Trophoblast cell (in vitro differentiated cells and primary cell): ENCODE data around the gene BRD3OS.

Experiments used
- DNase-seq, 2 donors: peaks; one replicate each; pipeline ENCODE4 v3.0.0-alpha.2; 2016
- H2AFZ ChIP-seq: 2 replicates; pipeline ENCODE4 v1.6.1; 2013; ENCODE audit warnings: low read length, moderate library complexity, mild to moderate bottlenecking; ENCODE audit not compliant: insufficient read depth, poor library complexity
- H2AK5ac ChIP-seq: 2 replicates; pipeline ENCODE4 v1.6.1; 2013; ENCODE audit warnings: mild to moderate bottlenecking, low read length
- H2BK120ac ChIP-seq: 2 replicates; pipeline ENCODE4 v1.6.1; 2013; ENCODE audit warnings: low read length, mild to moderate bottlenecking, moderate library complexity; ENCODE audit not compliant: insufficient read depth, poor library complexity
- H2BK12ac ChIP-seq: 2 replicates; pipeline ENCODE4 v1.6.1; 2013; ENCODE audit warnings: mild to moderate bottlenecking, low read length, moderate library complexity
- H2BK5ac ChIP-seq: 2 replicates; pipeline ENCODE4 v1.6.1; 2013; ENCODE audit warnings: low read length, low read depth, moderate library complexity, mild to moderate bottlenecking; ENCODE audit not compliant: poor library complexity
- H3K14ac ChIP-seq: 2 replicates; pipeline ENCODE4 v1.6.1; 2013; ENCODE audit warnings: mild to moderate bottlenecking, low read length
- H3K18ac ChIP-seq: 2 replicates; pipeline ENCODE4 v1.6.1; 2013; ENCODE audit warnings: mild to moderate bottlenecking, low read length
- H3K23ac ChIP-seq: 2 replicates; pipeline ENCODE4 v1.6.1; 2013; ENCODE audit warnings: low read length
- H3K27ac ChIP-seq: 2 replicates; pipeline ENCODE4 v1.5.1; 2013; ENCODE audit warnings: low read depth, mild to moderate bottlenecking, inconsistent platforms, low read length, moderate library complexity
- H3K27me3 ChIP-seq: 2 replicates; pipeline ENCODE4 v1.6.1; 2013; ENCODE audit warnings: inconsistent platforms, mild to moderate bottlenecking, low read length, moderate library complexity; ENCODE audit not compliant: insufficient read depth
- H3K36me3 ChIP-seq, 2 experiments: 1 replicate in 1 of 2; 2 replicates in 1 of 2; pipeline ENCODE4 v1.6.1; 2013; ENCODE audit warnings: low read length in 2 of 2, mild to moderate bottlenecking in 2 of 2, moderate library complexity in 1 of 2; ENCODE audit not compliant: insufficient read depth in 2 of 2, control insufficient read depth in 1 of 2
- H3K4ac ChIP-seq: 2 replicates; pipeline ENCODE4 v1.6.1; 2013; ENCODE audit warnings: low read depth, mild to moderate bottlenecking, low read length, moderate library complexity
- H3K4me1 ChIP-seq, 2 experiments: 1 replicate in 1 of 2; 2 replicates in 1 of 2; pipeline ENCODE4 v1.6.1; 2013; ENCODE audit warnings: low read length in 2 of 2, mild to moderate bottlenecking in 2 of 2, moderate library complexity in 1 of 2; ENCODE audit not compliant: insufficient read depth in 2 of 2, control insufficient read depth in 1 of 2
- H3K4me2 ChIP-seq: 2 replicates; pipeline ENCODE4 v1.6.1; 2013; ENCODE audit warnings: inconsistent platforms, mild to moderate bottlenecking, low read length, moderate library complexity
- H3K4me3 ChIP-seq: 2 replicates; pipeline ENCODE4 v1.5.1; 2013; ENCODE audit warnings: mild to moderate bottlenecking, low read depth, low read length, inconsistent platforms
- H3K79me1 ChIP-seq: one replicate; pipeline ENCODE4 v1.6.1; 2013; ENCODE audit warnings: low read length
- H3K79me2 ChIP-seq: 2 replicates; pipeline ENCODE4 v1.6.1; 2013; ENCODE audit warnings: low read length, mild to moderate bottlenecking; ENCODE audit not compliant: control insufficient read depth, insufficient read depth, poor library complexity
- H3K9ac ChIP-seq: 2 replicates; pipeline ENCODE4 v1.6.1; 2013; ENCODE audit warnings: mild to moderate bottlenecking, low read length
- H3K9me3 ChIP-seq: 2 replicates; pipeline ENCODE4 v1.6.1; 2013; ENCODE audit warnings: low read depth, mild to moderate bottlenecking, control low read depth, inconsistent platforms, low read length; ENCODE audit not compliant: insufficient read depth
- H4K12ac ChIP-seq: 2 replicates; pipeline ENCODE4 v1.6.1; 2013; ENCODE audit warnings: low read depth, mild to moderate bottlenecking, low read length, moderate library complexity
- H4K8ac ChIP-seq: 2 replicates; pipeline ENCODE4 v1.6.1; 2013; ENCODE audit warnings: low read depth, mild to moderate bottlenecking, low read length, moderate library complexity
- H4K91ac ChIP-seq: one replicate; pipeline ENCODE4 v1.6.1; 2013; ENCODE audit warnings: low read depth, mild to moderate bottlenecking, low read length, moderate library complexity
- WGBS: extraction: QIAGEN DNeasy Blood & Tissue Kit; methylation state at CpG from one replicate; pipeline ENCODE4 v1.1.7; 2013; ENCODE audit warnings: missing lambda C conversion rate; ENCODE audit not compliant: insufficient read length, insufficient coverage; ENCODE audit errors: extremely low coverage; 5-methylcytosine and 5-hydroxymethylcytosine counted together

Gene BRD3OS

DNA sequence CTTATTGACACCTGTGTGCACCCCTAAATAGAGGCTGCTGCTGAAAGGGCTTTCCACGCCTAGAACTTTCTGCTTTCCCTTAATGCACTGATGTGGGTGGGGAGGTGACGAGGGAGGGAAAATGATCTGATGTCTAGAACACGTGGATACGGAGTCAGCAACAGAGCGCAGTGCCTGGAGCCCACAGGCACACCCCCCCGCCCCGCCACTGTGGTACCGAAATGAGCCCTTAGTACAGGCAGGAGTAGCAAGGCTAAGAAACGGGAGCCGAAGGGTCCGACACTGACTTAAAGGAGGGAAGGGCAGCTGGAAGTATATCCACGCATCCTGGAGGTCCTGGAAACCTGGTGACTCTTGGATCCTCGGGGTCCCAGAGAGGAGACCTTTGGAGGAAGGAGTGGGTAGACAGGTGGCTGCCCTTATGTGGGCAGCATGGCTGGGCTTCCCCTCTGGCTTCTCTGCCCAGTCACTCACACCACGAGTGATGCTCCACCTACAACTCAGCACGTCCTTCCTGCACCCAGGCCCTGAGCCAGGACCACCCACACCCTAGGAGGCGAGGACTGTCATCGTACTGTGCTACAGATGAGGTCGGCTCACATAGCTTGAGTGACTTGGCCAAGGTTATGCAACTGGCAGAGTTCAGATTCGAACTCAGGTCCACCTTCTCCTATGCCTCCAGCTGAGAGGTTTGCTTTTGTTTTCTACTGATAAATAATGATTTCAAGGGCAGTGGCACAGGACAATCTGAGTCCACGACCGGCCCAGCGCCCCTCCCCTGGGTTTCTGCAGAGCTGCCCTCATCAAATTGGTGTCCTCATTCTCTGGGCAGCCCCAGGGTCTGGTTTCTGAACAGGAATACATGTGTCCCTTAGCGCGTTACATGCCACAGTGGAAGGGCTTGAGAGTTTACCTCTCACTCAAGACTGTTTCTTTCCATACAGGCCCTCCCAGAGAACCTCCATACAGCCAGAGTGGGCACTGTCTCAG is 28.5 kb upstream of the BRD3OS start:
- Histone ChIP-seq H3K4ac (no peak overlapping the region), H3K4me2 (no peak overlapping the region), H2AFZ (no peak overlapping the region), H3K9me3 (no peaks in the 10 kb centered on the region), H3K4me1 (peaks cover 4 to 9% of the 10 kb centered on the region in 2 experiments), H2BK120ac (no peak overlapping the region), H3K9ac (no peak overlapping the region), H4K91ac (no peak overlapping the region), H3K4me3 (no peak overlapping the region), H2BK12ac (no peak overlapping the region), H3K14ac (no peak overlapping the region), H2AK5ac (no peak overlapping the region), H2BK5ac (no peak overlapping the region), H3K79me2 (peaks cover 13% of the 10 kb centered on the region), H3K27ac (no peak overlapping the region), H3K36me3 (no peaks in the 10 kb centered on the region), H3K18ac (no peak overlapping the region), H3K79me1 (peaks cover 16% of the 10 kb centered on the region), H3K23ac (no peak overlapping the region), H3K27me3 (no peaks in the 10 kb centered on the region), H4K12ac (no peak overlapping the region), H4K8ac (no peak overlapping the region)
- DNase-seq: no peak
- no CpG with 5 or more reads among the region's 24 CpGs for WGBS

- Histone ChIP-seq H3K79me1 (peaks cover 10% of the 10 kb centered on the region), H3K14ac (no peak overlapping the region), H3K79me2 (peaks cover 5% of the 10 kb centered on the region), H3K23ac (no peak overlapping the region), H4K12ac (no peak overlapping the region), H3K4ac (no peak overlapping the region), H2AFZ (no peak overlapping the region), H3K4me3 (no peak overlapping the region), H3K27me3 (no peaks in the 10 kb centered on the region), H4K91ac (no peak overlapping the region), H3K4me2 (no peak overlapping the region), H2BK12ac (no peak overlapping the region), H3K4me1 (peaks cover 4 to 9% of the 10 kb centered on the region in 2 experiments), H4K8ac (no peak overlapping the region), H3K9ac (no peak overlapping the region), H2AK5ac (no peak overlapping the region), H3K9me3 (no peaks in the 10 kb centered on the region), H2BK120ac (no peak overlapping the region), H3K18ac (no peak overlapping the region), H2BK5ac (no peak overlapping the region), H3K36me3 (no peaks in the 10 kb centered on the region), H3K27ac (no peak overlapping the region)
- DNase-seq: no peak
- 100% methylated on average over 1 of the region's 2 CpGs for WGBS
Observed at GRCh38 chr9:133997584-133997983, 27.7 kb upstream of the BRD3OS start.

- Histone ChIP-seq H3K4me1 (peaks cover 0 to 2% of the 10 kb centered on the region in 2 experiments), H4K12ac (no peak overlapping the region), H3K9ac (no peak overlapping the region), H4K8ac (no peak overlapping the region), H3K14ac (no peak overlapping the region), H4K91ac (no peak overlapping the region), H3K4me3 (no peak overlapping the region), H3K18ac (no peak overlapping the region), H3K79me2 (no peaks in the 10 kb centered on the region), H3K27ac (no peak overlapping the region), H2BK12ac (no peak overlapping the region), H3K4me2 (no peak overlapping the region), H3K9me3 (peaks cover 1% of the 10 kb centered on the region), H2AK5ac (no peak overlapping the region), H2BK5ac (no peak overlapping the region), H3K27me3 (no peaks in the 10 kb centered on the region), H3K23ac (no peak overlapping the region), H2AFZ (no peak overlapping the region), H3K36me3 (no peaks in the 10 kb centered on the region), H2BK120ac (no peak overlapping the region), H3K4ac (no peak overlapping the region), H3K79me1 (no peaks in the 10 kb centered on the region)
- WGBS: 100% methylated on average over 1 of the region's 1 CpG
- no peak for DNase-seq
Observed at GRCh38 chr9:133998915-133999595, 26.2 kb upstream of the BRD3OS start.

- Histone ChIP-seq H3K79me2 (no peaks in the 10 kb centered on the region), H3K18ac (no peak overlapping the region), H4K12ac (no peak overlapping the region), H2AK5ac (no peak overlapping the region), H3K4me2 (no peak overlapping the region), H3K4ac (no peak overlapping the region), H2BK120ac (no peak overlapping the region), H2AFZ (no peak overlapping the region), H3K4me3 (no peak overlapping the region), H3K14ac (no peak overlapping the region), H3K4me1 (no peaks in the 10 kb centered on the region), H3K9me3 (peaks cover 3% of the 10 kb centered on the region), H3K79me1 (no peaks in the 10 kb centered on the region), H3K23ac (no peak overlapping the region), H2BK5ac (no peak overlapping the region), H3K9ac (no peak overlapping the region), H3K27ac (no peak overlapping the region), H2BK12ac (no peak overlapping the region), H4K91ac (no peak overlapping the region), H4K8ac (no peak overlapping the region), H3K36me3 (no peaks in the 10 kb centered on the region), H3K27me3 (no peaks in the 10 kb centered on the region)
- DNase-seq: no peak
- no CpG with 5 or more reads among the region's 6 CpGs for WGBS
Observed at GRCh38 chr9:133999851-134000265, 25.4 kb upstream of the BRD3OS start.
